OCI-LY3 (cell line): ENCODE data around the gene FNBP1.
"Not testable (repeated sequence)": the region's sequence is repeated elsewhere in the genome, so short reads cannot be mapped to it uniquely, and the experiment has no call there.

ENCODE experiments used
- H2AFZ ChIP-seq: fragments of 200-600, 300-600 bp; shearing (Covaris generic); 2 replicates; pipeline ENCODE4 v1.6.0; 2014; ENCODE audit warnings: antibody characterized with exemption, low read depth, low read length
- H3K27ac ChIP-seq: fragments of 200-600, 300-600 bp; sonication (generic); 2 replicates; pipeline ENCODE4 v1.5.1; 2014; ENCODE audit warnings: mild to moderate bottlenecking, low read length, moderate library complexity, mixed read lengths
- H3K27me3 ChIP-seq: fragments of 200-600, 300-600 bp; sonication (generic); 2 replicates; pipeline ENCODE4 v1.6.1; 2014; ENCODE audit warnings: low read depth, low read length, mixed read lengths
- H3K36me3 ChIP-seq: fragments of 200-600, 300-600 bp; sonication (generic); replicated peaks from 2 replicates; pipeline ENCODE3; 2014; ENCODE audit warnings: low read depth, low read length, mixed read lengths
- H3K4me1 ChIP-seq: fragments of 300-600, 200-600 bp; sonication (generic); 2 replicates; pipeline ENCODE4 v1.6.1; 2014; ENCODE audit warnings: low read length, mixed read lengths
- H3K4me2 ChIP-seq: fragments of 200-600, 300-600 bp; sonication (generic); 2 replicates; pipeline ENCODE4 v1.6.1; 2014; ENCODE audit warnings: low read length, mixed read lengths
- H3K4me3 ChIP-seq: fragments of 300-600, 200-600 bp; sonication (generic); 2 replicates; pipeline ENCODE4 v1.5.1; 2014; ENCODE audit warnings: antibody characterized with exemption, mild to moderate bottlenecking, low read length, moderate library complexity
- H3K79me2 ChIP-seq: fragments of 300-600, 200-600 bp; shearing (Covaris generic); 2 replicates; pipeline ENCODE4 v1.6.1; 2014; ENCODE audit warnings: mild to moderate bottlenecking, low read length, mixed read lengths
- H3K9ac ChIP-seq: fragments of 300-600, 200-600 bp; shearing (Covaris generic); 2 replicates; pipeline ENCODE4 v1.6.0; 2014; ENCODE audit warnings: mild to moderate bottlenecking, low read length, moderate library complexity
- H3K9me3 ChIP-seq: fragments of 200-600, 300-600 bp; shearing (Covaris generic); 2 replicates; pipeline ENCODE4 v1.6.1; 2014; ENCODE audit warnings: low read length, mixed read lengths; ENCODE audit not compliant: insufficient read depth
- H4K20me1 ChIP-seq: fragments of 200-600, 300-600 bp; sonication (generic); 2 replicates; pipeline ENCODE4 v1.6.1; 2016; ENCODE audit warnings: low read length, mixed read lengths; ENCODE audit not compliant: insufficient read depth
- CTCF ChIP-seq: fragments of 200-600, 300-600 bp; sonication (generic); IDR thresholded peaks from 2 replicates; pipeline ENCODE4 v1.5.1; 2014; ENCODE audit warnings: antibody characterized with exemption, low read length, low read depth
- EZH2phosphoT487 ChIP-seq: fragments of 200-600 bp; shearing (Covaris generic); IDR thresholded peaks from 2 replicates; pipeline ENCODE4 v1.6.1; 2018; ENCODE audit warnings: antibody characterized with exemption, mixed run types, low read depth

FNBP1 gene

GRCh38 chr9:129981180-129981907 lies 61.6 kb downstream of the FNBP1 start:
- TF ChIP-seq CTCF (no peak), EZH2phosphoT487 (no peak)
- H3K36me3 ChIP-seq, result peaks cover 79% of the 10 kb centered on the region
- H3K4me2 ChIP-seq, result no peak overlapping the region
- H3K27ac ChIP-seq, result no peak overlapping the region
- no peaks in the 10 kb centered on the region for H3K27me3 ChIP-seq
- H3K4me1 ChIP-seq, result peaks cover 19% of the 10 kb centered on the region
- H2AFZ ChIP-seq, result no peak overlapping the region
- peaks cover 95% of the 10 kb centered on the region for H4K20me1 ChIP-seq
- H3K4me3 ChIP-seq, result no peak overlapping the region
- no peak overlapping the region for H3K9ac ChIP-seq
- no peaks in the 10 kb centered on the region for H3K9me3 ChIP-seq
- peaks cover 100% of the 10 kb centered on the region for H3K79me2 ChIP-seq

GRCh38 chr9:129980224-129980623 lies 62.8 kb downstream of the FNBP1 start:
- Histone ChIP-seq H4K20me1 (peaks cover 95% of the 10 kb centered on the region), H3K79me2 (peaks cover 100% of the 10 kb centered on the region), H3K36me3 (peaks cover 80% of the 10 kb centered on the region)
- not testable (repeated sequence) for H3K27ac ChIP-seq, H3K9me3 ChIP-seq, H3K4me2 ChIP-seq, H3K27me3 ChIP-seq, H2AFZ ChIP-seq, H3K4me3 ChIP-seq, H3K9ac ChIP-seq, H3K4me1 ChIP-seq

- Histone ChIP-seq H3K9ac (no peak overlapping the region), H3K79me2 (peaks cover 100% of the 10 kb centered on the region), H3K27me3 (no peaks in the 10 kb centered on the region), H3K27ac (no peak overlapping the region), H3K4me2 (no peak overlapping the region), H3K9me3 (no peaks in the 10 kb centered on the region), H3K4me3 (no peak overlapping the region), H3K4me1 (peaks cover under 1% of the 10 kb centered on the region), H4K20me1 (peaks cover 95% of the 10 kb centered on the region), H3K36me3 (peaks cover 77% of the 10 kb centered on the region), H2AFZ (no peak overlapping the region)
- TF ChIP-seq EZH2phosphoT487 (no peak), CTCF (no peak)
Measured at GRCh38 chr9:129979071-129979745, 63.8 kb downstream of the FNBP1 start.

- TF ChIP-seq CTCF, result no peak
- TF ChIP-seq EZH2phosphoT487, result no peak
- Histone ChIP-seq H3K4me2 (no peak overlapping the region), H3K9me3 (no peaks in the 10 kb centered on the region), H3K9ac (no peak overlapping the region), H3K27me3 (no peaks in the 10 kb centered on the region), H3K36me3 (peaks cover 66% of the 10 kb centered on the region), H4K20me1 (peaks cover 83% of the 10 kb centered on the region), H3K4me1 (peaks cover 12% of the 10 kb centered on the region), H3K27ac (no peak overlapping the region), H3K4me3 (no peak overlapping the region), H3K79me2 (peaks cover 96% of the 10 kb centered on the region), H2AFZ (no peak overlapping the region)
Measured at GRCh38 chr9:129972816-129973215, 70.2 kb downstream of the FNBP1 start.
